Activated T-helper 9 cell treated with anti-CD3 and anti-CD28 coated beads, Interleukin-2, amount 50 U/mL, for 16 hours (primary cell): ENCODE data around the gene HDLBP.

Source experiments
- DNase-seq: peaks from one replicate; pipeline ENCODE4 v3.0.0-alpha.2; 2020; ENCODE audit warnings: low read depth

The HDLBP gene

GRCh38 chr2:241190291-241190981 lies 125.0 kb downstream of the HDLBP start:
- no peak for DNase-seq

- DNase-seq: no peak
Measured at GRCh38 chr2:241189856-241190201, 125.6 kb downstream of the HDLBP start.

GRCh38 chr2:241189093-241189855 lies 126.2 kb downstream of the HDLBP start:
- DNase-seq: no peak

GRCh38 chr2:241188361-241189092 lies 126.9 kb downstream of the HDLBP start, which contains the start of gene ANO7:
Gene ANO7, plus strand, starts transcription at chr2:241188677. Its CDS starts 1,387 bp downstream, at chr2:241190064.
- no peak for DNase-seq

GRCh38 chr2:241187918-241188234 lies 127.6 kb downstream of the HDLBP start:
- DNase-seq: no peak

- no peak for DNase-seq
Measured at GRCh38 chr2:241187101-241187917, 128.2 kb downstream of the HDLBP start.

GRCh38 chr2:241185961-241186360 lies 129.5 kb downstream of the HDLBP start:
- DNase-seq: no peak

- no peak for DNase-seq
Measured at GRCh38 chr2:241184901-241185300, 130.6 kb downstream of the HDLBP start.

GRCh38 chr2:241183221-241183620 lies 132.3 kb downstream of the HDLBP start:
- DNase-seq: no peak

GRCh38 chr2:241182531-241183133 lies 132.8 kb downstream of the HDLBP start:
- DNase-seq: no peak

- no peak for DNase-seq
Measured at GRCh38 chr2:241182126-241182525, 133.3 kb downstream of the HDLBP start.

GRCh38 chr2:241180495-241180894 lies 135.0 kb downstream of the HDLBP start:
- DNase-seq: no peak

- no peak for DNase-seq
Measured at GRCh38 chr2:241179899-241180298, 135.6 kb downstream of the HDLBP start.

- no peak for DNase-seq
Measured at GRCh38 chr2:241178961-241179360, 136.5 kb downstream of the HDLBP start.

- no peak for DNase-seq
Measured at GRCh38 chr2:241177526-241178334, 137.7 kb downstream of the HDLBP start.
